GOT3 (cell line): ENCODE results near the gene CCDC14.
"Not testable (repeated sequence)": the region's sequence is repeated elsewhere in the genome, so short reads cannot be mapped to it uniquely, and the experiment has no call there.

Experiments
- DNase-seq: peaks from one replicate; lab custom pipeline; 2025; ENCODE audit warnings: mixed read lengths; lab: John Stamatoyannopoulos, UW

CCDC14 gene

GRCh38 chr3:123966799-123967198 lies 5.8 kb upstream of the CCDC14 start:
- not testable (repeated sequence) for DNase-seq

- DNase-seq: not testable (repeated sequence)
Observed at GRCh38 chr3:123964793-123965192, 3.8 kb upstream of the CCDC14 start.

- no peak for DNase-seq
Observed at GRCh38 chr3:123961508-123961856, 453 bp upstream of the CCDC14 start.

- DNase-seq: no peak
Observed at GRCh38 chr3:123953735-123954134, 7.3 kb downstream of the CCDC14 start.

- DNase-seq: no peak
Observed at GRCh38 chr3:123952844-123953520, 8.0 kb downstream of the CCDC14 start.

- no peak for DNase-seq
Observed at GRCh38 chr3:123951522-123952447, 9.2 kb downstream of the CCDC14 start.

- no peak for DNase-seq
Observed at GRCh38 chr3:123949641-123950040, 11.4 kb downstream of the CCDC14 start.

GRCh38 chr3:123948449-123948848 lies 12.6 kb downstream of the CCDC14 start:
- DNase-seq: no peak

GRCh38 chr3:123947482-123947881 lies 13.5 kb downstream of the CCDC14 start:
- no peak for DNase-seq

- DNase-seq: no peak
Observed at GRCh38 chr3:123941542-123941941, 19.5 kb downstream of the CCDC14 start.

- no peak for DNase-seq
Observed at GRCh38 chr3:123941121-123941520, 19.9 kb downstream of the CCDC14 start.

GRCh38 chr3:123939706-123940105 lies 21.3 kb downstream of the CCDC14 start:
- no peak for DNase-seq

- DNase-seq: no peak
Observed at GRCh38 chr3:123936400-123936799, 24.6 kb downstream of the CCDC14 start.

- no peak for DNase-seq
Observed at GRCh38 chr3:123935830-123936229, 25.2 kb downstream of the CCDC14 start.

- DNase-seq: no peak
Observed at GRCh38 chr3:123934250-123934649, 26.8 kb downstream of the CCDC14 start.

GRCh38 chr3:123930445-123930844 lies 30.6 kb downstream of the CCDC14 start:
- no peak for DNase-seq

- DNase-seq: no peak
Observed at GRCh38 chr3:123929325-123929724, 31.7 kb downstream of the CCDC14 start.

- no peak for DNase-seq
Observed at GRCh38 chr3:123926396-123926795, 34.6 kb downstream of the CCDC14 start.

GRCh38 chr3:123920868-123921267 lies 40.2 kb downstream of the CCDC14 start:
- DNase-seq: no peak

GRCh38 chr3:123920383-123920782 lies 40.6 kb downstream of the CCDC14 start:
- no peak for DNase-seq

GRCh38 chr3:123919353-123919752 lies 41.7 kb downstream of the CCDC14 start:
- DNase-seq: no peak

GRCh38 chr3:123914829-123915228 lies 46.2 kb downstream of the CCDC14 start:
- no peak for DNase-seq

GRCh38 chr3:123909785-123910184 lies 51.2 kb downstream of the CCDC14 start:
- no peak for DNase-seq
